ENCODE data around the gene TBC1D5. TPM values are rescaled to one million over a fixed set of nuclear protein-coding genes. Genes with fewer than 3 reads are reported as not detected.

The TBC1D5 gene
- total and polyA plus RNA-seq, 2 of the 4 experiments (the other 2 are of a cell fraction) = 16.4 to 57.0 TPM

DNA sequence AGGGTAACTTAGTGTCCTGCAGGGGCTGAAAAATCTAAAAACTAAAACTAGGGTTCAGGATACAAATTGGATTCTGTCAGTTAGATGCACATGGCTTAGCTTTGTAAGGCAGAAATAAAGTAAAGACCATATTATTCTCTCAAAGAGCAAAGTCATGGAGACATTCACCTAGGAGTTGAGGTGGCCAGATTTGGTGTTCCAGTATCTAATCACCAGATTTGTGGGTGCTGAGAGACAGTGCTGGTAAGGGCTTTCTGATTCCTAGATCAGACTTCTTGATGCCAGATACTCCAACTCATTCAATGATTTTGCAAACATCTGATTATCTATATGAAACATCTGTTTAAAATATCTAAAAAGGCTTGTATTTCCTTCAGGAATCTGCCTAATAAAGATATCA lies 28.3 kb upstream of the TBC1D5 start:
- H2BK120ac ChIP-seq (ENCODE audit: low read depth, low read length) = no peak overlapping the region
- no peak for ATAC-seq (ENCODE audit: low read depth)
- CTCF ChIA-PET = no interaction called here
- BruUV-seq (replicated peaks) = no TSS peak
- no peak overlapping the region for H3K14ac ChIP-seq (replicated peaks; ENCODE audit: low read depth, low read length)
- H2AFZ ChIP-seq (replicated peaks; ENCODE audit: low read length, poor library complexity) = no peak overlapping the region
- no peak overlapping the region for H2AK9ac ChIP-seq (replicated peaks; ENCODE audit: low read depth, low read length, poor library complexity)
- H2BK20ac ChIP-seq (ENCODE audit: low read depth, low read length) = no peak overlapping the region
- H2AK5ac ChIP-seq (ENCODE audit: low read depth, low read length) = no peak overlapping the region
- dilution Hi-C loops (cut with HindIII; ENCODE audit: low sequenced_read_pairs, unreplicated experiment) = no loop called here
- no peaks in the 10 kb centered on the region for H3K27me3 ChIP-seq (ENCODE audit: control insufficient read depth, insufficient read depth, low read length)
- TF ChIP-seq MAFK (IDR thresholded peaks at IDR 0.05; ENCODE audit: low read depth, low read length) (no peak), RCOR1 (IDR thresholded peaks at IDR 0.05; ENCODE audit: insufficient replicate concordance, low read length) (no peak), RFX5 (IDR thresholded peaks at IDR 0.05; ENCODE audit: low read depth, low read length) (no peak), MAZ (IDR thresholded peaks at IDR 0.05; ENCODE audit: borderline replicate concordance, low read depth, low read length) (no peak), SMC3 (IDR thresholded peaks at IDR 0.05; ENCODE audit: low read depth, low read length) (no peak), NFE2L2 (IDR thresholded peaks at IDR 0.05; ENCODE audit: low read depth, low read length) (no peak), CEBPB (IDR thresholded peaks at IDR 0.05; ENCODE audit: low read depth, low read length) (no peak), POLR2A (IDR thresholded peaks at IDR 0.05; ENCODE audit: low read depth, low read length) (no peak), BHLHE40 (IDR thresholded peaks at IDR 0.05; ENCODE audit: low read depth, low read length) (no peak), CHD1 (IDR thresholded peaks at IDR 0.05; ENCODE audit: low read depth, low read length) (no peak), RAD21 (IDR thresholded peaks at IDR 0.05; ENCODE audit: low read length) (no peak), MXI1 (IDR thresholded peaks at IDR 0.05; ENCODE audit: borderline replicate concordance, low read depth, low read length) (no peak)
- TF ChIP-seq, protein P1, sequence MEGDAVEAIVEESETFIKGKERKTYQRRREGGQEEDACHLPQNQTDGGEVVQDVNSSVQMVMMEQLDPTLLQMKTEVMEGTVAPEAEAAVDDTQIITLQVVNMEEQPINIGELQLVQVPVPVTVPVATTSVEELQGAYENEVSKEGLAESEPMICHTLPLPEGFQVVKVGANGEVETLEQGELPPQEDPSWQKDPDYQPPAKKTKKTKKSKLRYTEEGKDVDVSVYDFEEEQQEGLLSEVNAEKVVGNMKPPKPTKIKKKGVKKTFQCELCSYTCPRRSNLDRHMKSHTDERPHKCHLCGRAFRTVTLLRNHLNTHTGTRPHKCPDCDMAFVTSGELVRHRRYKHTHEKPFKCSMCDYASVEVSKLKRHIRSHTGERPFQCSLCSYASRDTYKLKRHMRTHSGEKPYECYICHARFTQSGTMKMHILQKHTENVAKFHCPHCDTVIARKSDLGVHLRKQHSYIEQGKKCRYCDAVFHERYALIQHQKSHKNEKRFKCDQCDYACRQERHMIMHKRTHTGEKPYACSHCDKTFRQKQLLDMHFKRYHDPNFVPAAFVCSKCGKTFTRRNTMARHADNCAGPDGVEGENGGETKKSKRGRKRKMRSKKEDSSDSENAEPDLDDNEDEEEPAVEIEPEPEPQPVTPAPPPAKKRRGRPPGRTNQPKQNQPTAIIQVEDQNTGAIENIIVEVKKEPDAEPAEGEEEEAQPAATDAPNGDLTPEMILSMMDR (conservative IDR thresholded peaks at IDR 0.05; ENCODE audit: low read depth, low read length) = no peak
- TF ChIP-seq, protein P2, sequence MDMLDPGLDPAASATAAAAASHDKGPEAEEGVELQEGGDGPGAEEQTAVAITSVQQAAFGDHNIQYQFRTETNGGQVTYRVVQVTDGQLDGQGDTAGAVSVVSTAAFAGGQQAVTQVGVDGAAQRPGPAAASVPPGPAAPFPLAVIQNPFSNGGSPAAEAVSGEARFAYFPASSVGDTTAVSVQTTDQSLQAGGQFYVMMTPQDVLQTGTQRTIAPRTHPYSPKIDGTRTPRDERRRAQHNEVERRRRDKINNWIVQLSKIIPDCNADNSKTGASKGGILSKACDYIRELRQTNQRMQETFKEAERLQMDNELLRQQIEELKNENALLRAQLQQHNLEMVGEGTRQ (IDR thresholded peaks at IDR 0.05; ENCODE audit: low read depth, low read length) = no peak
- TF ChIP-seq, protein P3, sequence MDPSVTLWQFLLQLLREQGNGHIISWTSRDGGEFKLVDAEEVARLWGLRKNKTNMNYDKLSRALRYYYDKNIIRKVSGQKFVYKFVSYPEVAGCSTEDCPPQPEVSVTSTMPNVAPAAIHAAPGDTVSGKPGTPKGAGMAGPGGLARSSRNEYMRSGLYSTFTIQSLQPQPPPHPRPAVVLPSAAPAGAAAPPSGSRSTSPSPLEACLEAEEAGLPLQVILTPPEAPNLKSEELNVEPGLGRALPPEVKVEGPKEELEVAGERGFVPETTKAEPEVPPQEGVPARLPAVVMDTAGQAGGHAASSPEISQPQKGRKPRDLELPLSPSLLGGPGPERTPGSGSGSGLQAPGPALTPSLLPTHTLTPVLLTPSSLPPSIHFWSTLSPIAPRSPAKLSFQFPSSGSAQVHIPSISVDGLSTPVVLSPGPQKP (IDR thresholded peaks at IDR 0.05; ENCODE audit: borderline replicate concordance, low read depth, low read length) = no peak
- no peak overlapping the region for H4K5ac ChIP-seq (ENCODE audit: low read depth, low read length)
- H3K9me3 ChIP-seq (ENCODE audit: control insufficient read depth, insufficient read depth, low read length) = no peaks in the 10 kb centered on the region
- H4K91ac ChIP-seq (ENCODE audit: insufficient read depth, low read depth, low read length) = no peak overlapping the region
- H3K4me1 ChIP-seq (ENCODE audit: control insufficient read depth, insufficient read depth, low read length) = no peaks in the 10 kb centered on the region
- H3K18ac ChIP-seq (ENCODE audit: low read depth, low read length) = no peak overlapping the region
- POLR2A ChIA-PET (ENCODE audit: unreplicated experiment) = no interaction called here
- intact Hi-C loops (cut with micrococcal nuclease) = no loop called here
- H4K20me1 ChIP-seq (ENCODE audit: insufficient read depth, low read length) = no peaks in the 10 kb centered on the region
- no peak overlapping the region for H3K4me3 ChIP-seq (ENCODE audit: insufficient read depth, low read depth, low read length)
- no peak overlapping the region for H3K23ac ChIP-seq (ENCODE audit: low read depth, low read length)
- no peak overlapping the region for H2BK15ac ChIP-seq (ENCODE audit: low read depth, low read length)
- no peak overlapping the region for H3K9ac ChIP-seq (ENCODE audit: low read depth, low read length)
- in situ Hi-C loops (cut with MboI; ENCODE audit: low sequenced_read_pairs) = no loop called here
- H2BK5ac ChIP-seq (ENCODE audit: low read depth, low read length, poor library complexity, severe bottlenecking) = no peak overlapping the region
- H3K4ac ChIP-seq (ENCODE audit: low read depth, low read length) = no peak overlapping the region
- H3K79me1 ChIP-seq (ENCODE audit: low read depth in 1 of 2, low read length in 2 of 2) = no peaks in the 10 kb centered on the region
- no peaks in the 10 kb centered on the region for H3K9me1 ChIP-seq (ENCODE audit: insufficient read depth, low read length)
- no peak overlapping the region for H3K27ac ChIP-seq (ENCODE audit: insufficient read depth, low read length)
- H3K36me3 ChIP-seq (ENCODE audit: control insufficient read depth, insufficient read depth, low read length) = no peaks in the 10 kb centered on the region
- H3K4me2 ChIP-seq (ENCODE audit: low read depth, low read length) = no peak overlapping the region
- no peak for DNase-seq
- H4K8ac ChIP-seq (ENCODE audit: low read depth in 2 of 2, low read length in 2 of 2) = no peak overlapping the region
- no peak overlapping the region for H3K56ac ChIP-seq (ENCODE audit: extremely low read depth, insufficient read depth, low read length)

Data from IMR-90 (cell line).